Hematopoietic multipotent progenitor cell treated with erythropoietin and hydrocortisone succinate and interleukin-3 and kit ligand, for 4 days (in vitro differentiated cells): ENCODE measurements around the gene UGT1A7.
A peak's percentile ranks its signal among the peaks of the same experiment; 100 is the strongest.
"Not testable (repeated sequence)": the region's sequence is repeated elsewhere in the genome, so short reads cannot be mapped to it uniquely, and the experiment has no call there.

ENCODE experiments used
- DNase-seq: peaks from one replicate; pipeline ENCODE4 v3.0.0-alpha.2; 2015

The UGT1A7 gene

GRCh38 chr2:233684640-233685039 is 2.9 kb downstream of the UGT1A7 start:
- DNase-seq, result no peak

GRCh38 chr2:233686928-233687327 is 5.2 kb downstream of the UGT1A7 start:
- peak; percentile 86 for DNase-seq

GRCh38 chr2:233688341-233688740 is 6.6 kb downstream of the UGT1A7 start:
- DNase-seq, result no peak

- peak; percentile 32 for DNase-seq
Measured at GRCh38 chr2:233689031-233689430, 7.3 kb downstream of the UGT1A7 start.

GRCh38 chr2:233689501-233689900 is 7.8 kb downstream of the UGT1A7 start:
- peak; percentile 69 for DNase-seq

GRCh38 chr2:233690444-233690843 is 8.7 kb downstream of the UGT1A7 start:
- no peak for DNase-seq

GRCh38 chr2:233691443-233692433 is 10.0 kb downstream of the UGT1A7 start:
- no peak for DNase-seq

GRCh38 chr2:233692648-233693047 is 10.9 kb downstream of the UGT1A7 start, which contains the start of gene UGT1A6:
TSS of gene UGT1A6 (plus strand) at chr2:233692890. CDS start at chr2:233693005, 115 bp downstream.
- DNase-seq, result no peak

GRCh38 chr2:233693963-233694362 is 12.3 kb downstream of the UGT1A7 start:
- DNase-seq, result no peak

GRCh38 chr2:233698740-233699139 is 17.0 kb downstream of the UGT1A7 start:
- DNase-seq, result no peak

- DNase-seq, result no peak
Measured at GRCh38 chr2:233699424-233700027, 17.8 kb downstream of the UGT1A7 start.

- DNase-seq, result peak; percentile 96
Measured at GRCh38 chr2:233700028-233700635, 18.4 kb downstream of the UGT1A7 start.

GRCh38 chr2:233700842-233701241 is 19.1 kb downstream of the UGT1A7 start:
- DNase-seq, result not testable (repeated sequence)

GRCh38 chr2:233702238-233702637 is 20.5 kb downstream of the UGT1A7 start:
- no peak for DNase-seq

- peak; percentile 66 for DNase-seq
Measured at GRCh38 chr2:233705911-233706506, 24.3 kb downstream of the UGT1A7 start.

GRCh38 chr2:233706720-233707119 is 25.0 kb downstream of the UGT1A7 start:
- no peak for DNase-seq

GRCh38 chr2:233707940-233708644 is 26.4 kb downstream of the UGT1A7 start:
- no peak for DNase-seq

GRCh38 chr2:233708942-233709341 is 27.2 kb downstream of the UGT1A7 start:
- no peak for DNase-seq

- DNase-seq, result peak; percentile 88
Measured at GRCh38 chr2:233711312-233712008, 29.8 kb downstream of the UGT1A7 start.

- no peak for DNase-seq
Measured at GRCh38 chr2:233712611-233713261, 31.0 kb downstream of the UGT1A7 start, which contains the start of gene UGT1A5. TSS of gene UGT1A5 (plus strand) at chr2:233712907. CDS start at chr2:233712992, 85 bp downstream.

GRCh38 chr2:233713262-233713615 is 31.5 kb downstream of the UGT1A7 start:
- DNase-seq, result no peak
